Astrocyte of the spinal cord (primary cell): ENCODE data around the gene IL20RA.

Experiments used
- DNase-seq: peaks from one replicate; pipeline ENCODE4 v3.0.0; 2011; ENCODE audit warnings: low read depth, low spot score
- H3K4me3 ChIP-seq: 2 replicates; pipeline ENCODE4 v1.5.1; 2011; ENCODE audit warnings: low read depth, mild to moderate bottlenecking, low read length, moderate library complexity
- CTCF ChIP-seq: IDR thresholded peaks from 2 replicates; pipeline ENCODE4 v1.5.1; 2012; ENCODE audit warnings: low read depth, mild to moderate bottlenecking, low read length, inconsistent platforms
- in situ Hi-C: cut with HindIII; loops from 2 replicates; pipeline ENCODE4 v1.10.0; 2017; ENCODE audit warnings: low sequenced_read_pairs

The IL20RA gene

GRCh38 chr6:137067399-137067798, 22.6 kb upstream of the IL20RA start:
- in situ Hi-C loops: no loop called here
- no peak for DNase-seq
- TF ChIP-seq CTCF: no peak
- no peak overlapping the region for H3K4me3 ChIP-seq

- in situ Hi-C loops: no loop called here
- no peak overlapping the region for H3K4me3 ChIP-seq
- DNase-seq: no peak
- TF ChIP-seq CTCF: no peak
Observed at GRCh38 chr6:137058037-137058436, 13.3 kb upstream of the IL20RA start.

- in situ Hi-C loops: no loop called here
- no peak overlapping the region for H3K4me3 ChIP-seq
- DNase-seq: peak; percentile 31
- TF ChIP-seq CTCF: no peak
Observed at GRCh38 chr6:137056121-137056880, 11.5 kb upstream of the IL20RA start.

- no peak overlapping the region for H3K4me3 ChIP-seq
- DNase-seq: no peak
- in situ Hi-C loops: no loop called here
- no peak for TF ChIP-seq CTCF
Observed at GRCh38 chr6:137051790-137052472, 7.2 kb upstream of the IL20RA start.

- TF ChIP-seq CTCF: no peak
- in situ Hi-C loops: no loop called here
- no peak overlapping the region for H3K4me3 ChIP-seq
- no peak for DNase-seq
Observed at GRCh38 chr6:137049095-137049494, 4.3 kb upstream of the IL20RA start.

GRCh38 chr6:137046871-137047412, 2.2 kb upstream of the IL20RA start:
- no peak for TF ChIP-seq CTCF
- no peak for DNase-seq
- in situ Hi-C loops: no loop called here
- H3K4me3 ChIP-seq: no peak overlapping the region
